IMR-90 (cell line): ENCODE data around the gene SPON1. TPM values are rescaled to one million over a fixed set of nuclear protein-coding genes. Genes with fewer than 3 reads are reported as not detected.
A peak's percentile ranks its signal among the peaks of the same experiment; 100 is the strongest.
"Not testable (repeated sequence)": the region's sequence is repeated elsewhere in the genome, so short reads cannot be mapped to it uniquely, and the experiment has no call there.

Source experiments
- ATAC-seq: fragments of 200-7000 bp; cut with Tn5 transposase; 2 replicates; pipeline ENCODE4 v1.9.1; 2020; ENCODE audit warnings: low read depth, mild to moderate bottlenecking, moderate library complexity
- BruUV-seq: library from RNA; stranded (reverse); fragments of 400-500 nt; replicated peaks from 2 replicates; lab custom pipeline; 2021; lab: Mats Ljungman, UMichigan
- CTCF ChIA-PET: fragments of 300-600 bp; formaldehyde crosslinking; extraction: SDS; loops from one replicate; lab custom pipeline; 2021; ENCODE audit warnings: antibody characterized with exemption; lab: Yijun Ruan, JAX
- POLR2A ChIA-PET: fragments of 300-600 bp; sonication (Branson Sonifier 250); formaldehyde crosslinking; loops from one replicate; lab custom pipeline; 2022; ENCODE audit warnings: antibody characterized with exemption; ENCODE audit not compliant: unreplicated experiment; lab: Charles Lee
- DNase-seq: peaks from one replicate; pipeline ENCODE4 v3.0.0; 2013
- H2AFZ ChIP-seq: replicated peaks from 2 replicates; pipeline ENCODE3; 2013; ENCODE audit warnings: low read length, mild to moderate bottlenecking; ENCODE audit not compliant: poor library complexity
- H2AK5ac ChIP-seq: 2 replicates; pipeline ENCODE4 v1.6.1; 2013; ENCODE audit warnings: low read depth, low read length, inconsistent platforms
- H2AK9ac ChIP-seq: replicated peaks from 2 replicates; pipeline ENCODE3; 2013; ENCODE audit warnings: mild to moderate bottlenecking, low read depth, low read length, moderate library complexity; ENCODE audit not compliant: poor library complexity
- H2BK120ac ChIP-seq: 2 replicates; pipeline ENCODE4 v1.6.1; 2013; ENCODE audit warnings: low read depth, low read length, inconsistent platforms
- H2BK15ac ChIP-seq: 3 replicates; pipeline ENCODE4 v1.6.1; 2013; ENCODE audit warnings: low read depth, low read length, inconsistent platforms
- H2BK20ac ChIP-seq: 2 replicates; pipeline ENCODE4 v1.6.1; 2013; ENCODE audit warnings: low read depth, mild to moderate bottlenecking, inconsistent platforms, low read length, moderate library complexity
- H2BK5ac ChIP-seq: 2 replicates; pipeline ENCODE4 v1.6.1; 2013; ENCODE audit warnings: mild to moderate bottlenecking, low read depth, low read length, inconsistent platforms; ENCODE audit not compliant: poor library complexity, severe bottlenecking
- H3K14ac ChIP-seq: replicated peaks from 2 replicates; pipeline ENCODE4 v1.6.1; 2013; ENCODE audit warnings: low read depth, low read length, inconsistent platforms
- H3K18ac ChIP-seq: 2 replicates; pipeline ENCODE4 v1.6.1; 2013; ENCODE audit warnings: low read depth, low read length, control low read depth
- H3K23ac ChIP-seq: 2 replicates; pipeline ENCODE4 v1.6.1; 2013; ENCODE audit warnings: low read depth, low read length, inconsistent platforms
- H3K27ac ChIP-seq: 2 replicates; pipeline ENCODE4 v1.5.1; 2013; ENCODE audit warnings: mild to moderate bottlenecking, control low read depth, low read length; ENCODE audit not compliant: insufficient read depth
- H3K27me3 ChIP-seq: 2 replicates; pipeline ENCODE4 v1.6.1; 2013; ENCODE audit warnings: low read length; ENCODE audit not compliant: control insufficient read depth, insufficient read depth
- H3K36me3 ChIP-seq: 2 replicates; pipeline ENCODE4 v1.6.1; 2013; ENCODE audit warnings: low read length, mixed read lengths; ENCODE audit not compliant: control insufficient read depth, insufficient read depth
- H3K4ac ChIP-seq: 2 replicates; pipeline ENCODE4 v1.6.1; 2013; ENCODE audit warnings: low read depth, low read length, inconsistent platforms
- H3K4me1 ChIP-seq: 2 replicates; pipeline ENCODE4 v1.6.1; 2013; ENCODE audit warnings: low read length, mixed read lengths; ENCODE audit not compliant: control insufficient read depth, insufficient read depth
- H3K4me2 ChIP-seq: 2 replicates; pipeline ENCODE4 v1.6.1; 2013; ENCODE audit warnings: low read depth, mild to moderate bottlenecking, control low read depth, low read length, moderate library complexity
- H3K4me3 ChIP-seq: 2 replicates; pipeline ENCODE4 v1.5.1; 2013; ENCODE audit warnings: low read depth, mild to moderate bottlenecking, control low read depth, low read length, moderate library complexity; ENCODE audit not compliant: insufficient read depth
- H3K56ac ChIP-seq: 2 replicates; pipeline ENCODE4 v1.6.1; 2013; ENCODE audit warnings: low read length, inconsistent platforms; ENCODE audit not compliant: insufficient read depth; ENCODE audit errors: extremely low read depth
- H3K79me1 ChIP-seq, 2 experiments: 2 replicates each; pipeline ENCODE4 v1.6.1; 2013; ENCODE audit warnings: low read length in 2 of 2, inconsistent platforms in 1 of 2, low read depth in 1 of 2
- H3K9ac ChIP-seq: 2 replicates; pipeline ENCODE4 v1.6.1; 2013; ENCODE audit warnings: low read depth, low read length, control low read depth
- H3K9me1 ChIP-seq: 2 replicates; pipeline ENCODE4 v1.6.1; 2013; ENCODE audit warnings: low read length, inconsistent platforms; ENCODE audit not compliant: insufficient read depth
- H3K9me3 ChIP-seq: 2 replicates; pipeline ENCODE4 v1.6.1; 2013; ENCODE audit warnings: low read length; ENCODE audit not compliant: control insufficient read depth, insufficient read depth
- H4K20me1 ChIP-seq: 2 replicates; pipeline ENCODE4 v1.6.1; 2013; ENCODE audit warnings: low read length, inconsistent platforms; ENCODE audit not compliant: insufficient read depth
- H4K5ac ChIP-seq: 2 replicates; pipeline ENCODE4 v1.6.1; 2013; ENCODE audit warnings: mild to moderate bottlenecking, low read depth, low read length, control low read depth
- H4K8ac ChIP-seq, 2 experiments: 2 replicates each; pipeline ENCODE4 v1.6.1; 2013; ENCODE audit warnings: low read depth in 2 of 2, low read length in 2 of 2, control low read depth in 1 of 2, inconsistent platforms in 1 of 2
- H4K91ac ChIP-seq: 2 replicates; pipeline ENCODE4 v1.6.1; 2013; ENCODE audit warnings: low read depth, low read length, inconsistent platforms; ENCODE audit not compliant: insufficient read depth
- WGBS, 2 experiments: methylation state at CpG; one replicate each; pipeline versions ENCODE4 v1.1.5 to v1.1.7; 2013; ENCODE audit warnings: missing lambda C conversion rate in 2 of 2; ENCODE audit not compliant: insufficient read length in 1 of 2; ENCODE audit errors: extremely low coverage in 2 of 2; 5-methylcytosine and 5-hydroxymethylcytosine counted together
- dilution Hi-C: fragments of 300-500 bp; cut with HindIII; formaldehyde crosslinking; loops from one replicate; pipeline ENCODE4 v1.14.3; 2018; ENCODE audit warnings: low sequenced_read_pairs; ENCODE audit not compliant: unreplicated experiment
- in situ Hi-C: fragments of 300-500 bp; cut with MboI; formaldehyde crosslinking; loops from 3 replicates; pipeline ENCODE4 v1.14.3; 2019; ENCODE audit warnings: low sequenced_read_pairs, inconsistent platforms, mixed read lengths
- intact Hi-C: fragments of 100-400 bp; cut with micrococcal nuclease; formaldehyde crosslinking; loops from 2 replicates; pipeline ENCODE4 v1.10.0; 2022
- polyA plus RNA-seq, 3 experiments: library from polyadenylated mRNA; depleted of rRNA; stranded (reverse); fragments of >200 nt; gene quantifications; 2 replicates each; pipeline ENCODE4 v1.2.3, GENCODE V29; 2012; ENCODE audit warnings: low replicate concordance in 1 of 3
- total RNA-seq: library from RNA; depleted of rRNA; stranded (reverse); fragments of >200 nt; gene quantifications from 2 replicates; pipeline ENCODE4 v1.2.3, GENCODE V29; 2012

The SPON1 gene
- total and polyA plus RNA-seq, 2 of the 4 experiments (the other 2 are of a cell fraction), result 0.62 to 0.72 TPM

DNA sequence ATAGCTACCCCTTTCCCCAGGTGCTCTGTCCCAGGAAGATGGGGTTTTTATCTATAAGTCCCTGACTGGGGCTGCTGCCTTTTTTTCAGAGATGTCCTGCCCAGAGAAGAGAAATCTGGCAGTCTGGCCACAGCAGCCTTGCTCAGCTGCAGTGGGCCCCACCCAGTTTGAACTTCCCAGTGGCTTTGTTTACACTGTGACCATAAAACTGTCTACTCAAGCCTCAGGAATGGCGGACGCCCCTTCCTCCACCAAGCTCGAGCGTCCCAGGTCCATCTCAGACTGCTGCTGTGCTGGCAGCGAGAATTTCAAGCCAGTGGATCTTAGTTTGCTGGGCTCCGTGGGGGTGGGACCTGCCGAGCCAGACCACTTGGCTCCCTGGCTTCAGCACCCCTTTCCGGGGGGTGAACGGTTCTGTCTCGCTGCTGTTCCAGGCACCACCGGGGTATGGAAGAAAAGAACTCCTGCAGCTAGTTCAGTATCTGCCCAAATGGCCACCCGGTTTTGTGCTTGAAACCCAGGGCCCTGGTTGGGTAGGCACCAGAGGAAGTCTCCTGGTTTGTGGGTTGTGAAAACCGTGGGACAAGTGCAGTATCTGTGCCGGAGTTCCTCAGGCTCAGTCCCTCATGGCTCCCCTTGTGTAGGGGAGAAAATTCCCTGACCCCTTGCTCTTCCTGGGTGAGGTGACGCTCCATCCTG, 29.8 kb downstream of the SPON1 start:
- Histone ChIP-seq H3K23ac (peak overlapping the region; percentile 17; the same call in 1 of the 2 replicates), H2BK5ac (peak overlapping the region; percentile 43), H2AFZ (peak overlapping the region; percentile 84), H2BK120ac (peak overlapping the region; percentile 86), H3K14ac (peak overlapping the region; percentile 78), H3K4ac (peak overlapping the region; percentile 82), H3K4me2 (peak overlapping the region; percentile 36), H3K18ac (peak overlapping the region; percentile 60), H4K91ac (peak overlapping the region; percentile 85), H2AK5ac (peak overlapping the region; percentile 43), H2BK20ac (peak overlapping the region; percentile 84), H3K27ac (peak overlapping the region; percentile 32; the same call in 1 of the 2 replicates), H2BK15ac (peak overlapping the region; percentile 78; the same call in 1 of the 3 replicates), H4K8ac (peak overlapping the region; percentile 81 to 84), H4K5ac (peak overlapping the region; percentile 53)
- H4K20me1 ChIP-seq, in situ Hi-C loops, H3K9ac ChIP-seq, H3K4me3 ChIP-seq, H3K9me3 ChIP-seq, H3K4me1 ChIP-seq, BruUV-seq, H3K56ac ChIP-seq, CTCF ChIA-PET, POLR2A ChIA-PET, H2AK9ac ChIP-seq, H3K36me3 ChIP-seq, dilution Hi-C loops, H3K9me1 ChIP-seq, H3K79me1 ChIP-seq, H3K27me3 ChIP-seq, intact Hi-C loops: not testable (repeated sequence)
- DNase-seq (peak; percentile 81), ATAC-seq (peak; percentile 95)
- WGBS, 2 experiments, result 58% methylated on average over 6 of the region's 15 CpGs; no CpG with 5 or more reads in 1 of the 2 experiments
